ENCODE data around the gene SMIM3. TPM values are rescaled to one million over a fixed set of nuclear protein-coding genes. Genes with fewer than 3 reads are reported as not detected.
"Not testable (repeated sequence)": the region's sequence is repeated elsewhere in the genome, so short reads cannot be mapped to it uniquely, and the experiment has no call there.

Gene SMIM3
- polyA plus RNA-seq, 1 experiment, result 36.3 TPM

DNA sequence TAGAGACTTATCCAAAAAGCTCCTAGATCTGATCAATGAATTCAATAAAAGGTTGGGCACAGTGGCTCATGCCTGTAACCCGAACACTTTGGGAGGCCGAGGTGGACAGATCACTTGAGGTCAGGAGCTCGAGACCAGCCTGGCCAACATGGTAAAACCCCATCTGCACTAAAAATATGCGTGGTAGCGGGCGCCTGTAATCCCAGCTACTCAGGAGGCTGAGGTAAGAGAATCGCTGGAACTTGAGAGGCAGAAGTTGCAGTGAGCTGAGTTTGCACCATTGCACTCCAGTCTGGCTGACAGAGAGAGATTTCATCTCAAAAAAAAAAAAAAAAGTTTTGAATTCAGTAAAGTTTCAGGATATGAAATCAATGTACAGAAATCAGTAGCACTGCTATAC, 39.7 kb upstream of the SMIM3 start:
- Histone ChIP-seq H3K27me3 (ENCODE audit: control insufficient read depth, insufficient read depth, low read length) (no peaks in the 10 kb centered on the region), H3K27ac (ENCODE audit: low read depth, low read length) (no peak overlapping the region), H3K9me3 (ENCODE audit: control insufficient read depth, insufficient read depth, low read length) (peaks cover 4% of the 10 kb centered on the region; the same call in 1 of the 2 replicates), H3K4me3 (ENCODE audit: low read depth, low read length) (no peak overlapping the region)
- ChIA-PET POLR2A (no interaction called here), CTCF (interaction anchor here (0.6 kb wide), 1 partner anchor 63 kb away, joined by 4 read pairs; no protein-coding TSS in a partner anchor)
- no peak for DNase-seq (ENCODE audit: low read depth, low spot score)
- TF ChIP-seq CTCF (IDR thresholded peaks at IDR 0.05; ENCODE audit: low read depth, low read length), result no peak

DNA sequence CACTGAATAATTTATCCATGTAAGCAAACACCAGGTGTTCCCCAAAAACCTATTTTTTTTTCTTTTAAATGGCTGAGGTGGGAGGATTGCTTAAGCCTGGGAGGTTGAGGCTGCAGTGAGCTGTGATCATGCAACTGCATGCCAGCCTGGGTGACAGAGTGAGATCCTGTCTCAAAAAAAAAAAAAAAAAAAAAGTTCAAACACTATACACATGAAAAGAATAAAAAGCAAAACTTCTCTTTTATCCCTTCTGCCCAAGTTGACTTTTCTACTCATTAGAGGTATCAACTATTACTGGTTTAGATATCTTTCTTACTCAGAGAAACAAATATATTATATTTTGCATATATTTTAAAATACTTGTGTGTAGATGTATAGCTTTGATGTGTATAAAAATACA, 37.6 kb upstream of the SMIM3 start:
- DNase-seq (ENCODE audit: low read depth, low spot score), result no peak
- Histone ChIP-seq H3K4me3 (ENCODE audit: low read depth, low read length) (no peak overlapping the region), H3K9me3 (ENCODE audit: control insufficient read depth, insufficient read depth, low read length) (no peaks in the 10 kb centered on the region), H3K27me3 (ENCODE audit: control insufficient read depth, insufficient read depth, low read length) (no peaks in the 10 kb centered on the region), H3K27ac (ENCODE audit: low read depth, low read length) (no peak overlapping the region)
- ChIA-PET CTCF (interaction anchor here (1.1 kb wide), 1 partner anchor 9 kb away, joined by 3 read pairs; no protein-coding TSS in a partner anchor), POLR2A (no interaction called here)
- no peak for TF ChIP-seq CTCF (IDR thresholded peaks at IDR 0.05; ENCODE audit: low read depth, low read length)

GRCh38 chr5:150742455-150743141, 36.0 kb upstream of the SMIM3 start:
- H3K9me3 ChIP-seq (ENCODE audit: control insufficient read depth, insufficient read depth, low read length); POLR2A ChIA-PET; H3K27me3 ChIP-seq (ENCODE audit: control insufficient read depth, insufficient read depth, low read length); H3K27ac ChIP-seq (ENCODE audit: low read depth, low read length); DNase-seq (ENCODE audit: low read depth, low spot score); H3K4me3 ChIP-seq (ENCODE audit: low read depth, low read length): not testable (repeated sequence)
- CTCF ChIA-PET, result interaction anchor here (0.8 kb wide), 1 partner anchor 59 kb away, joined by 4 read pairs; no protein-coding TSS in a partner anchor

DNA sequence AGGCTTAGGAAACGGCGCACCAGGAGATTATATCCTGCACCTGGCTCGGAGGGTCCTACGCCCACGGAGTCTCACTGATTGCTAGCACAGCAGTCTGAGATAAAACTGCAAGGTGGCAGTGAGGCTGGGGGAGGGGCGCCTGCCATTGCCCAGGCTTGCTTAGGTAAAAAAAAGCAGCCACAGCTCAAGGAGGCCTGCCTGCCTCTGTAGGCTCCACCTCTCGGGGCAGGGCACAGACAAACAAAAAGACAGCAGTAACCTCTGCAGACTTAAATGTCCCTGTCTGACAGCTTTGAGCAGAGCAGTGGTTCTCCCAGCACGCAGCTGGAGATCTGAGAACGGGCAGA, 35.4 kb upstream of the SMIM3 start:
- DNase-seq (ENCODE audit: low read depth, low spot score); H3K4me3 ChIP-seq (ENCODE audit: low read depth, low read length); H3K9me3 ChIP-seq (ENCODE audit: control insufficient read depth, insufficient read depth, low read length); H3K27me3 ChIP-seq (ENCODE audit: control insufficient read depth, insufficient read depth, low read length); CTCF ChIA-PET; H3K27ac ChIP-seq (ENCODE audit: low read depth, low read length); POLR2A ChIA-PET: not testable (repeated sequence)

DNA sequence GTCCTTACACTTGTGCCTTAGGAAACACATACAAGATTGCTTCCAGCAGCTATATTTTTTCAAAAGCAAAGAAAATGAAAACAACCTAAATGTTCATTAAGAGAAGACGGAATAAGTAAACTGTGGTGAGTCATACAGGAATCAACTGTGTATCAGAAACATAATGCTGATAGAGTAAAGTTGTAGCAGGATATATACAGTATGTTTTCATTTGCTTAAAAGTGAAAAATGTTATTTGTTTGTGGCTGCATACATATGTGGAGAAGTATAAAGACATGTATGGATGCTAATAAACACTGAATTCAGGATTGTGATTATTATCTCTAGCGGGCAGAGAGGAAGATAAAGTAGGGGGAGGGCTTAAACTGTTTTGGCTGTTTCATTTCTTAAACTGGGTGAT, 28.1 kb upstream of the SMIM3 start:
- CTCF ChIA-PET, result interaction anchor here (0.7 to 1.2 kb wide), 3 partner anchors 9 to 191 kb away, joined by 3 to 6 read pairs (median 4); no protein-coding TSS in a partner anchor
- DNase-seq (ENCODE audit: low read depth, low spot score), result no peak
- Histone ChIP-seq H3K4me3 (ENCODE audit: low read depth, low read length) (no peak overlapping the region), H3K27me3 (ENCODE audit: control insufficient read depth, insufficient read depth, low read length) (no peaks in the 10 kb centered on the region), H3K9me3 (ENCODE audit: control insufficient read depth, insufficient read depth, low read length) (no peaks in the 10 kb centered on the region), H3K27ac (ENCODE audit: low read depth, low read length) (no peak overlapping the region)
- no peak for TF ChIP-seq CTCF (IDR thresholded peaks at IDR 0.05; ENCODE audit: low read depth, low read length)
- POLR2A ChIA-PET, result no interaction called here

GRCh38 chr5:150751096-150751891, 27.3 kb upstream of the SMIM3 start:
- no peak for TF ChIP-seq CTCF (IDR thresholded peaks at IDR 0.05; ENCODE audit: low read depth, low read length)
- no peak overlapping the region for H3K4me3 ChIP-seq (ENCODE audit: low read depth, low read length)
- ChIA-PET CTCF (interaction anchor here (0.7 to 1.2 kb wide), 4 partner anchors 28 to 192 kb away, joined by 3 to 4 read pairs (median 3); partner anchors contain the start of gene SMIM3), POLR2A (interaction anchor here (0.6 to 1.0 kb wide), 2 partner anchors 17 to 27 kb away, joined by 4 read pairs; partner anchors contain the start of gene SMIM3)
- no peak for DNase-seq (ENCODE audit: low read depth, low spot score)
- no peaks in the 10 kb centered on the region for H3K9me3 ChIP-seq (ENCODE audit: control insufficient read depth, insufficient read depth, low read length)
- no peaks in the 10 kb centered on the region for H3K27me3 ChIP-seq (ENCODE audit: control insufficient read depth, insufficient read depth, low read length)
- no peak overlapping the region for H3K27ac ChIP-seq (ENCODE audit: low read depth, low read length)

Data from AG04450 (cell line).